Mucosa of descending colon (tissue), 3 donors: ENCODE results near the gene BPHL. TPM values are rescaled to one million over a fixed set of nuclear protein-coding genes. Genes with fewer than 3 reads are reported as not detected.

Source experiments
- ATAC-seq: fragments of 200-7000 bp; cut with Tn5 transposase; one replicate; pipeline ENCODE4 v1.9.1; 2020; ENCODE audit warnings: mild to moderate bottlenecking, moderate library complexity
- DNase-seq, 3 donors: peaks; one replicate each; pipeline ENCODE4 v3.0.0-alpha.2; 2020
- H3K36me3 ChIP-seq: fragments of 200-600 bp; one replicate; pipeline ENCODE4 v1.8.0; 2021; ENCODE audit warnings: low read depth, mild to moderate bottlenecking
- H3K4me1 ChIP-seq: fragments of 200-600 bp; one replicate; pipeline ENCODE4 v1.8.0; 2021; ENCODE audit warnings: low read depth, mild to moderate bottlenecking
- H3K4me3 ChIP-seq: fragments of 200-600 bp; one replicate; pipeline ENCODE4 v1.8.0; 2021; ENCODE audit warnings: mild to moderate bottlenecking
- H3K9me3 ChIP-seq: fragments of 200-600 bp; one replicate; pipeline ENCODE4 v1.8.0; 2021; ENCODE audit warnings: mild to moderate bottlenecking
- intact Hi-C, 2 donors: fragments of 100-400 bp; cut with DNase I in 1 of 2; cut with micrococcal nuclease in 1 of 2; formaldehyde crosslinking; loops; one replicate each; pipeline versions ENCODE4 v1.11.0 to v1.11.1; 2022; cut with DNase I, micrococcal nuclease
- total RNA-seq, 3 donors: library from RNA; stranded (reverse); fragmentation: NEBNext Ultra II Directional in 2 of 3; extraction: Animal tissue kit (Norgen Biotek cat#: 25700) in 2 of 3; gene quantifications; one replicate each; pipeline versions ENCODE4 v1.2.1 to v1.2.4, GENCODE V29; 2021 to 2023
- TF ChIP-seq, protein P1 (sequence below): fragments of 200-600 bp; IDR thresholded peaks from one replicate; pipeline ENCODE4 v1.8.0; 2022; ENCODE audit warnings: antibody characterized with exemption, mild to moderate bottlenecking
- donor health status: DM: no; HTN: no; CAD: no; lungs with moderate emphysema.
- donor health status: DM: no; HTN: no; CAD: no.
- donor health status: DM: no; HTN: yes; CAD: no.

The BPHL gene
- total RNA-seq, 3 donors from 2014 or later = 17.6 to 30.7 (median 30.0) TPM

DNA sequence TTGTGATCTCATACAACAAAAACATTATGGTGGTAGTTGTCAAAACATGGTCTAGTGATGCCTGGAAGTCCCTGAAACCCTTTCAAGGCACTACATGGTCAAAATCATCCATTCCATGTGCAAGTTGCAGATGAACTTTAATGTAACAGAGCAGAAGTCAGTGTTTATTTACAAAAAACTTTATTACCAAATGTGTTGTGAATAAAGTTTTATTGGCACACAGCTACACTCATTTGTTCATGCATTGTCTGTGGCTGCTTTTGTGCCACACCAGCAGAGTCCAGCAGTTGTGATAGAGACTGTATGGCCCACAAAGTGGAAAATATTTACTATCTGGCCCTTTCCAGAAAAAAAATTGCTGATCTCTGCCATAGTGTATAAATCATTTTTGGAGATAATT is 82.2 kb downstream of the BPHL start:
- no peaks in the 10 kb centered on the region for H3K4me1 ChIP-seq
- intact Hi-C loops = no loop called here
- no peaks in the 10 kb centered on the region for H3K9me3 ChIP-seq
- ATAC-seq (no peak), DNase-seq (no peak)
- no peaks in the 10 kb centered on the region for H3K36me3 ChIP-seq
- no peak overlapping the region for H3K4me3 ChIP-seq
- TF ChIP-seq, protein P1, sequence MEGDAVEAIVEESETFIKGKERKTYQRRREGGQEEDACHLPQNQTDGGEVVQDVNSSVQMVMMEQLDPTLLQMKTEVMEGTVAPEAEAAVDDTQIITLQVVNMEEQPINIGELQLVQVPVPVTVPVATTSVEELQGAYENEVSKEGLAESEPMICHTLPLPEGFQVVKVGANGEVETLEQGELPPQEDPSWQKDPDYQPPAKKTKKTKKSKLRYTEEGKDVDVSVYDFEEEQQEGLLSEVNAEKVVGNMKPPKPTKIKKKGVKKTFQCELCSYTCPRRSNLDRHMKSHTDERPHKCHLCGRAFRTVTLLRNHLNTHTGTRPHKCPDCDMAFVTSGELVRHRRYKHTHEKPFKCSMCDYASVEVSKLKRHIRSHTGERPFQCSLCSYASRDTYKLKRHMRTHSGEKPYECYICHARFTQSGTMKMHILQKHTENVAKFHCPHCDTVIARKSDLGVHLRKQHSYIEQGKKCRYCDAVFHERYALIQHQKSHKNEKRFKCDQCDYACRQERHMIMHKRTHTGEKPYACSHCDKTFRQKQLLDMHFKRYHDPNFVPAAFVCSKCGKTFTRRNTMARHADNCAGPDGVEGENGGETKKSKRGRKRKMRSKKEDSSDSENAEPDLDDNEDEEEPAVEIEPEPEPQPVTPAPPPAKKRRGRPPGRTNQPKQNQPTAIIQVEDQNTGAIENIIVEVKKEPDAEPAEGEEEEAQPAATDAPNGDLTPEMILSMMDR = no peak

DNA sequence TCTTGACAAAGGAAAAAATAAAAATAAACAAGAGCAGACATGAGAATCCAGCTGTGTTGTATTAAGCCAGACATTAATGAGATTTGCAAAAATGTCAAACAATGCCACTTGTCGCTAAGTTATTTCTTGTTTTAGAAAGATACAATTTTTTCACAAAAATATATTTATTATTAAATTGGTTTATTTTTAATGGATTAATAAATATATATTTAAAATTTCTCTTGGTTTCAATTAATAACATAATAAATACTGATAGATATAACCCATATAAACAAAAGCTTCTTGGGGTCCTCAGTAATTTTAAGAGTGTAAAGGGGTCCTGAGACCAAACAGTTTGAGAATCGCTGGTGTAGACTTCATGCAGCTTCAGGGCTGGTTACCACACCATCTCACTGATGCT is 82.9 kb downstream of the BPHL start:
- Histone ChIP-seq H3K36me3 (no peaks in the 10 kb centered on the region), H3K4me1 (no peaks in the 10 kb centered on the region), H3K4me3 (no peak overlapping the region), H3K9me3 (no peaks in the 10 kb centered on the region)
- no peak for ATAC-seq
- no peak for DNase-seq
- intact Hi-C loops = no loop called here
- TF ChIP-seq, protein P1 = no peak

Other genes starting within 250 kb of the BPHL start
- gene SERPINB9, start 215.4 kb upstream of the BPHL start, total RNA-seq = 1 to 10 TPM; 3.7 to 6.4 (median 4.2) TPM
- 100 to 1,000 TPM; 134 to 147 (median 142) TPM for gene SERPINB6, start 147.1 kb upstream of the BPHL start, total RNA-seq
- gene NQO2, start 118.8 kb upstream of the BPHL start, total RNA-seq = 10 to 100 TPM; 13.4 to 24.1 (median 23.2) TPM
- 10 to 100 TPM; 33.1 to 41.9 (median 35.8) TPM for gene RIPK1, start 50.2 kb upstream of the BPHL start, total RNA-seq
- 10 to 100 TPM; 16.4 to 92.8 (median 38.4) TPM for gene TUBB2A, start 38.8 kb downstream of the BPHL start, total RNA-seq
- gene TUBB2B, start 108.9 kb downstream of the BPHL start, total RNA-seq = 10 to 100 TPM in 1 of 3 donors, 1 to 10 TPM in 1, under 1 TPM in 1; 0.87 to 18.5 (median 3.6) TPM
- gene PSMG4, start 140.2 kb downstream of the BPHL start, total RNA-seq = 10 to 100 TPM; 14.8 to 19.8 (median 16.2) TPM